Glutamatergic neuron (in vitro differentiated cells): Measurements from ENCODE around the gene ZNF804B. TPM values are rescaled to one million over a fixed set of nuclear protein-coding genes. Genes with fewer than 3 reads are reported as not detected.

Experiments
- DNase-seq: peaks from one replicate; pipeline ENCODE4 v3.0.0; 2022
- H3K27ac Mint-ChIP-seq: one replicate; pipeline ENCODE4 v1.8.0; 2020; ENCODE audit warnings: mild to moderate bottlenecking, mixed read lengths, inconsistent platforms; ENCODE audit not compliant: unreplicated experiment
- H3K27me3 Mint-ChIP-seq: one replicate; pipeline ENCODE4 v1.8.0; 2020; ENCODE audit warnings: mild to moderate bottlenecking, moderate library complexity, mixed read lengths, inconsistent platforms; ENCODE audit not compliant: unreplicated experiment
- H3K36me3 Mint-ChIP-seq: one replicate; pipeline ENCODE4 v1.8.0; 2020; ENCODE audit warnings: mild to moderate bottlenecking, mixed read lengths, inconsistent platforms; ENCODE audit not compliant: unreplicated experiment
- H3K4me1 Mint-ChIP-seq: one replicate; pipeline ENCODE4 v1.8.0; 2020; ENCODE audit warnings: mild to moderate bottlenecking, low read depth, mixed read lengths, inconsistent platforms; ENCODE audit not compliant: unreplicated experiment
- H3K4me3 Mint-ChIP-seq: one replicate; pipeline ENCODE4 v1.8.0; 2020; ENCODE audit warnings: mild to moderate bottlenecking, mixed read lengths, inconsistent platforms; ENCODE audit not compliant: unreplicated experiment
- H3K9me3 Mint-ChIP-seq: one replicate; pipeline ENCODE4 v1.8.0; 2020; ENCODE audit warnings: mild to moderate bottlenecking, moderate library complexity, mixed read lengths, inconsistent platforms; ENCODE audit not compliant: unreplicated experiment
- total RNA-seq: library from RNA; stranded (reverse); fragmentation: NEBNext Ultra II Directional; extraction: Animal tissue kit (Norgen Biotek cat#: 25700); gene quantifications from one replicate; pipeline ENCODE4 v1.2.1, GENCODE V29; 2021; ENCODE audit not compliant: unreplicated experiment
- TF ChIP-seq, protein P1 (sequence below): fragments of 200-600 bp; sonication (generic); IDR thresholded peaks from one replicate; pipeline ENCODE4 v1.5.0; 2021; ENCODE audit not compliant: partially characterized antibody, unreplicated experiment

ZNF804B gene
- total RNA-seq, 1 donor from 2014 or later: 0.10 TPM

- no peak overlapping the region for H3K27ac Mint-ChIP-seq
- no peaks in the 10 kb centered on the region for H3K27me3 Mint-ChIP-seq
- TF ChIP-seq, protein P1, sequence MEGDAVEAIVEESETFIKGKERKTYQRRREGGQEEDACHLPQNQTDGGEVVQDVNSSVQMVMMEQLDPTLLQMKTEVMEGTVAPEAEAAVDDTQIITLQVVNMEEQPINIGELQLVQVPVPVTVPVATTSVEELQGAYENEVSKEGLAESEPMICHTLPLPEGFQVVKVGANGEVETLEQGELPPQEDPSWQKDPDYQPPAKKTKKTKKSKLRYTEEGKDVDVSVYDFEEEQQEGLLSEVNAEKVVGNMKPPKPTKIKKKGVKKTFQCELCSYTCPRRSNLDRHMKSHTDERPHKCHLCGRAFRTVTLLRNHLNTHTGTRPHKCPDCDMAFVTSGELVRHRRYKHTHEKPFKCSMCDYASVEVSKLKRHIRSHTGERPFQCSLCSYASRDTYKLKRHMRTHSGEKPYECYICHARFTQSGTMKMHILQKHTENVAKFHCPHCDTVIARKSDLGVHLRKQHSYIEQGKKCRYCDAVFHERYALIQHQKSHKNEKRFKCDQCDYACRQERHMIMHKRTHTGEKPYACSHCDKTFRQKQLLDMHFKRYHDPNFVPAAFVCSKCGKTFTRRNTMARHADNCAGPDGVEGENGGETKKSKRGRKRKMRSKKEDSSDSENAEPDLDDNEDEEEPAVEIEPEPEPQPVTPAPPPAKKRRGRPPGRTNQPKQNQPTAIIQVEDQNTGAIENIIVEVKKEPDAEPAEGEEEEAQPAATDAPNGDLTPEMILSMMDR: no peak
- no peaks in the 10 kb centered on the region for H3K36me3 Mint-ChIP-seq
- no peak for DNase-seq
- no peaks in the 10 kb centered on the region for H3K9me3 Mint-ChIP-seq
- H3K4me1 Mint-ChIP-seq: no peaks in the 10 kb centered on the region
- no peak overlapping the region for H3K4me3 Mint-ChIP-seq
Observed at GRCh38 chr7:89339748-89340147, 580.2 kb downstream of the ZNF804B start.

- H3K4me3 Mint-ChIP-seq: no peak overlapping the region
- H3K36me3 Mint-ChIP-seq: no peaks in the 10 kb centered on the region
- no peak overlapping the region for H3K27ac Mint-ChIP-seq
- no peaks in the 10 kb centered on the region for H3K27me3 Mint-ChIP-seq
- TF ChIP-seq, protein P1: no peak
- DNase-seq: no peak
- no peaks in the 10 kb centered on the region for H3K4me1 Mint-ChIP-seq
- H3K9me3 Mint-ChIP-seq: no peaks in the 10 kb centered on the region
Observed at GRCh38 chr7:89357121-89357520, 597.6 kb downstream of the ZNF804B start.

GRCh38 chr7:89377219-89377618 is 617.7 kb downstream of the ZNF804B start:
- Mint-ChIP-seq H3K4me3 (no peak overlapping the region), H3K27me3 (no peaks in the 10 kb centered on the region), H3K27ac (no peak overlapping the region), H3K9me3 (no peaks in the 10 kb centered on the region), H3K4me1 (peaks cover 5% of the 10 kb centered on the region), H3K36me3 (no peaks in the 10 kb centered on the region)
- TF ChIP-seq, protein P1: no peak
- DNase-seq: no peak

GRCh38 chr7:89385411-89385810 is 625.9 kb downstream of the ZNF804B start:
- H3K36me3 Mint-ChIP-seq: peaks cover 6% of the 10 kb centered on the region
- peaks cover 2% of the 10 kb centered on the region for H3K9me3 Mint-ChIP-seq
- DNase-seq: no peak
- H3K27me3 Mint-ChIP-seq: peaks cover 2% of the 10 kb centered on the region
- H3K27ac Mint-ChIP-seq: no peak overlapping the region
- no peak overlapping the region for H3K4me3 Mint-ChIP-seq
- TF ChIP-seq, protein P1: no peak
- H3K4me1 Mint-ChIP-seq: no peaks in the 10 kb centered on the region

Other genes with a start within 250 kb of the ZNF804B start
- gene TEX47, start 36.0 kb downstream of the ZNF804B start, total RNA-seq: not detected